HG03159 (cell line): ENCODE results near the gene MAU2.
"Not testable (repeated sequence)": the region's sequence is repeated elsewhere in the genome, so short reads cannot be mapped to it uniquely, and the experiment has no call there.

Experiments used
- ATAC-seq: cut with Tn5 transposase; IDR thresholded peaks from one replicate; pipeline ENCODE4 v1.9.1; 2021; ENCODE audit warnings: mild to moderate bottlenecking, moderate library complexity; ENCODE audit not compliant: unreplicated experiment

MAU2 gene

GRCh38 chr19:19381007-19381926 lies 60.6 kb downstream of the MAU2 start:
- ATAC-seq, result no peak

GRCh38 chr19:19382118-19382517 lies 61.5 kb downstream of the MAU2 start:
- no peak for ATAC-seq

GRCh38 chr19:19384486-19384885 lies 63.9 kb downstream of the MAU2 start:
- no peak for ATAC-seq

GRCh38 chr19:19385131-19385895 lies 64.7 kb downstream of the MAU2 start:
- peak; percentile 91 for ATAC-seq

- peak; percentile 16 for ATAC-seq
These were observed 65.6 kb downstream of the MAU2 start for GRCh38 chr19:19385896-19386869.

GRCh38 chr19:19387108-19387507 lies 66.5 kb downstream of the MAU2 start:
- ATAC-seq, result no peak

- no peak for ATAC-seq
These were observed 68.2 kb downstream of the MAU2 start for GRCh38 chr19:19388568-19389555.

GRCh38 chr19:19389683-19390082 lies 69.1 kb downstream of the MAU2 start:
- ATAC-seq, result not testable (repeated sequence)

GRCh38 chr19:19394333-19394732 lies 73.7 kb downstream of the MAU2 start:
- not testable (repeated sequence) for ATAC-seq

- ATAC-seq, result no peak
These were observed 79.3 kb downstream of the MAU2 start for GRCh38 chr19:19399733-19400433.

- no peak for ATAC-seq
These were observed 82.2 kb downstream of the MAU2 start for GRCh38 chr19:19402656-19403372.

GRCh38 chr19:19403373-19403901 lies 82.8 kb downstream of the MAU2 start:
- ATAC-seq, result no peak

GRCh38 chr19:19404879-19405860 lies 84.5 kb downstream of the MAU2 start, which contains the start of gene GATAD2A:
Gene GATAD2A, plus strand, starts transcription at chr19:19405675. Its CDS starts 59,671 bp downstream, at chr19:19465346.
- peak; percentile 73 for ATAC-seq

- ATAC-seq, result peak; percentile 16
These were observed 85.6 kb downstream of the MAU2 start for GRCh38 chr19:19405971-19406877.

GRCh38 chr19:19406878-19407632 lies 86.4 kb downstream of the MAU2 start:
- no peak for ATAC-seq
